GM08714 (cell line): ENCODE results near the gene MID1.

Experiments used
- H3K4me3 ChIP-seq: fragments of 200-500 bp; sonication (Bioruptor generic); 2 replicates; pipeline ENCODE4 v1.5.1; 2014; ENCODE audit warnings: mild to moderate bottlenecking, low read length, inconsistent platforms
- ZNF274 ChIP-seq: IDR thresholded peaks from 2 replicates; pipeline ENCODE4 v1.6.1; 2012; ENCODE audit warnings: mild to moderate bottlenecking, low read depth, low read length

MID1 gene

DNA sequence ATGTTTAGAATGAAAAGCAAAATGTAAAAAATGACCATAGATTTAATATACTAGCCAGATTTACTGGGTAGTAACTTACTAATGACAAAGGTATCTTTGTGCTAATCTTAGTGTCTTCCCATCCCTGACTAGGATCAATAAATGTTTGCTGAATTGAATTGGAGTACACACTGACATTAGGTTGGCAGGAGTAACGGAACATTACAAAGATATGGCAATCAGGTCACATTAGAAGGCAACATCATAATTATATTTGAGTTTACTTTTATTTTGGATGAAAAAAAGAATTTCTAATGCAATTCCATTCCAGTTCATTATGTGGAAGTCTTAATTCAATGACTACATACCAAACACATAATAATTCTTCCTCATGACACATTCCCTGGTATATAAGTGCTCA, 77.8 kb downstream of the MID1 start:
- no peak for TF ChIP-seq ZNF274
- H3K4me3 ChIP-seq, result no peak overlapping the region

DNA sequence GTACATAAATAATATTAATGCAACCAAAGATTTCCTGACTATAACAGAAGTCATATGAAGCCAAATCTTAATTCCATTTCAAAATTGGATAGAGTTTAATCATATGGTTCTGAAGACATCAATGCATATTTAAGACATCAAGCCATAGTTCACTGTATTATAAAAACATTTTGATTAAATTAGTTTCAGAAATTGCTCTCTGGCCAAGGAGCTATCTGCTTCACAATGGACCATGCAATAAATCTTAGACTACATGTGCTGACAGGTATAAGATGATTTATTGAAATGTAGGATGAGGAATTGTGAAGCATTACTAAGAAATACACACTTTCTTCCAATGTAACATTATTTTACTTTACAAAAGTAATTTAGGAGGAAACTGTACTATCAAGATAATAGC, 81.6 kb downstream of the MID1 start:
- H3K4me3 ChIP-seq, result no peak overlapping the region
- no peak for TF ChIP-seq ZNF274

DNA sequence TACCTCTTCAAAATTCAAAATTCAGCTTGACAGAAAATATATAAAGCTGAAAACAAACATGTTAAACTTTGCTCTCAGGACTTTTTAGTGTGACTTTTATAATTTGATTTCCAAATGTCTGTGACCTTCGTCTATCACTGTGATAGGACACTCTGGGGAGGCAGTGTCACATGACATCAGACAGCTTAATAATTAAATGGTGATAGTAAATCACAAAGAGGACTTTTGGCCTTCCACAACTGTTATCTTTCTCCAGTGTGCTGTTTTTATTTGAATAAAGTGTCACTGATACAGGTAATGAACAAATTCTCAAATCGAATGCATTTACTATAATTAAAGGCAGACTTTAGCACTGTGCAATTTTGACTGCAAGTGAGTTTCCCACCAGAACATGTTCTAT, 83.1 kb downstream of the MID1 start:
- no peak overlapping the region for H3K4me3 ChIP-seq
- TF ChIP-seq ZNF274, result no peak

- H3K4me3 ChIP-seq, result no peak overlapping the region
- no peak for TF ChIP-seq ZNF274
Observed at GRCh38 chrX:10536744-10537143, 83.6 kb downstream of the MID1 start.

DNA sequence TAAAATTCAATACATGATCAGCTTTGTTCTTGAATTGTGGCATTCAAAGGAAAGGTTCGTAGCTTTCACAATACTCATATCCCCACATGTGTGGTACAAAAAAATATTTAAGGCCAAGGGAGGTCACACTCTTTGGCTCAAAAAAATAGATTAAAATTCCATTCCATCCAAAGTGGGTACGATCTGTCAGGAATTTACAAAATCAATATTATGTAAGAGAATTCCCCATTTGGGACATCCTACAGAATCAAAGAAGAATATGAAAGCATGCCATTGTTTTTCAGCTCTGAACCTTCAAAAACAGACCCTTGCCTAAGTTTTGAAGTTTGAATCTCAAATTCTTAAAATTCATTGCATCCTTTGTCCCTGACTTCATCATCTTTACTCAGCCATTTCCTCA, 85.8 kb downstream of the MID1 start:
- H3K4me3 ChIP-seq, result no peak overlapping the region
- no peak for TF ChIP-seq ZNF274

DNA sequence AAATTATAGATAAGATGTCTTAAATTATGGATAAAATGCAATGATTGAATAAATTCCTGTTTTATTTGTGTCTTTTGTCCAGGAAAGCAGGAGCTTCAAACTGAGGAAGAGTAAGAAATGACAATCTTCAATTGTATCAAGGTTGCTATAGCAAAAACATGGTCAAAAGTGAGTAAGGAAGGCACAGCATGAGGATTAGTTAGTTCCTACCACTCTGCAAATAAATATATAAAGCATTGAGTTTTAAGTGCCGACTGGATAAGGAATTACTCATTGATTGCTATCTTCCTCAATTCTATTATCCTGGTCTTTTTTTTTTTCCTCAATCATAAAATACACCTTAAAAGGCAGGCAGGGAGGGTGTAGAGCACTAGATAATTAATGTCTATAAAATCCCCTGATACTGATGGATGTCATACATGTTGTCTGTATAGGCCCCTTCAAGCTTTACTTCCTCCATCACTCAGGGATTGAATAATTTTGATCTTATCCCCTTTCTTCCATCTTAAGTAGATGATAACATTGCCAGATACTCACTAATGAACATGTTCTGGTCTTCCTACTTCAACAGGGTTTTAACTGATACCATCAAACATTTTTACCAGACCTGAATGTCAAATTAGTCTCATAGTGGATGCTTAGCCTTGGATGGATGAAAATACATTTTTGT, 86.6 kb downstream of the MID1 start:
- no peak overlapping the region for H3K4me3 ChIP-seq
- no peak for TF ChIP-seq ZNF274

DNA sequence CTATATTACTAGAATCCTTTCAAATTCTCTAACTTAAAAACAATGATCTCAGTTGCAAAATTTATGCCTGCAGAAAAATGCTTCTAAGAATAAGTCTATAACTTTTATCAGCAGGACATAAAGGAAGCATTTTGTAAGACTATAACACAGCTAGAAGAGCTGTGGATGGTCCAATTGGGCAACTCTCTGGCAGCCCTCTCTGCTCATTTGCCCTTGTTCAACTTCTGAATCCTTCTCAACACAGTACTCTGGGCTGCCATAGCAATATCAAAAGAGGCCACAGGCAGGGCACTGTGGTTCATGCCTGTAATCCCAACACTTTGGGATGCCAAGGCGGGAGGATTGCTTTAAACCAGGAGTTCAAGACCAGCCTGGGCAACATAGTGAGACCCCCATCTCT, 88.5 kb downstream of the MID1 start:
- TF ChIP-seq ZNF274, result no peak
- H3K4me3 ChIP-seq, result no peak overlapping the region

- H3K4me3 ChIP-seq, result no peak overlapping the region
- no peak for TF ChIP-seq ZNF274
Observed at GRCh38 chrX:10529344-10529743, 91.0 kb downstream of the MID1 start.

DNA sequence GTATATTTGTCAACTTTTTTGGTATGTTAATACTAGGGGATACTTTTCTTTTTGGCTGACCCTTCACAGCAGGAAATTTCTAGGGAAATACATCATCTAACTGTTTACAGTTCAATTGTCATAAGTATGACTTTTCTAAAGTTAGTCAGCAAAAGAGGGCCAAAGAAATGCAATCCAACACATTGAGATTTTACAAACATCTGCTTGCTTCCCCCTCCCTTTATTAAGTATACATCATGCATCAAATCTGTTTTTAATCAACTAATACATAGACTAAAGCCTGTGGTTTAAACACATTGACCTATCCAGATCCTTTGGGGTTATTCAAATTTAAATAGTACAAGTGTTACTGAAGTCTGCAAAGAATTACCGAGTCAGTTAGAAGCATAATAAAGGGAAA, 93.9 kb downstream of the MID1 start:
- no peak overlapping the region for H3K4me3 ChIP-seq
- no peak for TF ChIP-seq ZNF274

DNA sequence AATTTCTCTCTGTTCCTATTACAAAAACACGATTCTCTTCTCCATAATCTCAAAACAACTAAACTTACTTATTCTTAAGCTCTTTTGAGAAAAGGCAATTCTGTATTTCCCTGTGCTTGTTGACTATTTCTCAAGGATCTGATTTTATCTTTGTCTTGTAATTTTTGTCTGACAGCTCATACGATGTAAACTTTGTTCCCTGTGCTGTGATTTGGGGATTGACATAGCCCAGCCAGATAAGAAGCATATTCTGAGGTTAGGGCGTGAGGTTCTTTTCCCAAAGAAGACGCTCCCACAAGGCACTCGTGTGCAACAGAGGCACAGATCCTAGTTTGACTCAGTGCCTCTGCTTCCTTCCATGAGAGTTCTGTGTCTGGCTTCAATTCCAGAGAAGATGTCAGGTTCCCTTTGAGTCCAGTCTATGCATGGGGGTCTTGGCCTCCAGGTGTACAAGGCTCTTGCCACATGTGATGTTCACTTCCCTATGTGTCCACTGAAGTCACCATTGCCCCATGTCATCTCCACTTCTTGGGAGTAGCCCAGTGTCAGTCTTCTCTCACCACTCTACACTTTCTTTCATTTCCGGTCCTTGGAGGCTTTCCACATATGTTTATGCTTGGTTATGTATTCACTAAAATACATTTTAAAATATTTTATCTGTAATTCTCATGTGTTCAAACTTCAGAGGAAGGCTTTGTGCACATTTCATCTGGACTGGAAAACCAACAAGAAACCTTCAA, 94.8 kb downstream of the MID1 start:
- H3K4me3 ChIP-seq, result no peak overlapping the region
- TF ChIP-seq ZNF274, result no peak

DNA sequence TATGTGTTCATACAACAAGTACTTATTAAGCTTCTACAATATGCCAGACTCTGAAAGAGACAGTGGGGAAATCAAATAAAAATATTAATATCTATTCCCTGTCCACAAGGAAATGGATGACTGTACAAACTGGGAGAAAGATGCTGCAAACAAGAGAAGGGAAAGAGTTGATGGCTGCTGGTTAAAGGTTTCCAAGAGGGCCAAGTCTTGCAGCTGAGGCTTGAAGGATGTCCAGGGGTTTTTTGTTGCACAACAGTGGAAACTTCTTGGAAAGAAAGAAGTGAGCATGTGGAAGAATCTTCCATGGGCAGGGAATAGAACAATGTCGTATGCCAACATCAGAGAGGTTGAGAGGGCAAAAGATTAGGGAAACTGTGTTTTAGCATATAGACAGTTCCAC, 95.8 kb downstream of the MID1 start:
- TF ChIP-seq ZNF274, result no peak
- H3K4me3 ChIP-seq, result no peak overlapping the region

DNA sequence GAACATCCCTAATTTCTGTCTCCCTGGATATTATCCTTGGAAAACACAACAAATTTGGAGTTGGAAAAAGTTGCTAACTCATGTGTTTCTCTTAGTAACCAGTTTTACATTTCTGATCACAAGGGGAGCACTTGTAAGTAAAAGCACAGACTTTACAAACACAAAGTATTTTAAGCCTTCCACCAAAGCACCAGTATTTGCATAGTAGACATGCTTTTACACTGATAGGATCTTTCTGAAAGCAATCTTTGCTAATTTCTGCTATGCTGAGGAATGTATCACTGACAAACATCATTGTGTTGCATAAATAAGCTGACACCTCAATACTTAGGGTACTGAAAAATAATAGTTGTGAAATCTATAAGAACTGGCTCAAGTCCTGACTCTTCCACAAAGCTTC, 100.6 kb downstream of the MID1 start:
- no peak for TF ChIP-seq ZNF274
- H3K4me3 ChIP-seq, result no peak overlapping the region

GRCh38 chrX:10519278-10519677, 101.1 kb downstream of the MID1 start:
- no peak for TF ChIP-seq ZNF274
- no peak overlapping the region for H3K4me3 ChIP-seq

DNA sequence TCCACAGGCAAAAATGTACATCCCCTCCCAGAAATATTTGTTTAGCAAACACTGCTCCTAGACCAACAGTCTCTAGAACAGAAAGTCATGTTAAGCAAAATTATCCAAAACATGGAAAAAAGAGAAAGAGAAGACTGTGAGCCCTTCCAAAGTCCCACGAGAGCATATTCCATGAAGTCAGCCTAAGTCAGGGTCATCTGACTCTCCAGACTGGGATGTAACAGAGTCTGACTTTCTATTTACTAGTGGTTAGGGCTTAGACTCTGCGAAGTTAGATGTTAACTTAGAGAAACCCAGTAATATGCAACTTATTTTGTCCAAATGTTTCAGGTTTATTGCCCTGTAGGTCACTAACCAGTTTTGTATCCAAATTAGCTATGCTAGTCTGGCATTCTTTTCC, 102.3 kb downstream of the MID1 start:
- no peak overlapping the region for H3K4me3 ChIP-seq
- no peak for TF ChIP-seq ZNF274

GRCh38 chrX:10516781-10517322, 103.5 kb downstream of the MID1 start:
- H3K4me3 ChIP-seq, result no peak overlapping the region
- TF ChIP-seq ZNF274, result no peak
